GM23338 (cell line): ENCODE results near the gene ZNF526. TPM values are rescaled to one million over a fixed set of nuclear protein-coding genes. Genes with fewer than 3 reads are reported as not detected.

Experiments
- ATAC-seq: fragments of 200-7000 bp; cut with Tn5 transposase; 3 replicates; pipeline ENCODE4 v1.9.1; 2020
- DNase-seq: peaks from one replicate; pipeline ENCODE4 v3.0.0-alpha.2; 2015; ENCODE audit warnings: low spot score
- H2AFZ ChIP-seq: fragments of 200-600 bp; sonication (generic); 2 replicates; pipeline ENCODE4 v1.8.0; 2016; ENCODE audit warnings: antibody characterized with exemption, mild to moderate bottlenecking, moderate library complexity
- H3F3A ChIP-seq: fragments of 200-600 bp; sonication (generic); replicated peaks from 2 replicates; pipeline ENCODE4 v1.8.0; 2017; ENCODE audit warnings: antibody characterized with exemption, mixed run types, low read depth
- H3K27ac ChIP-seq: fragments of 200-600 bp; sonication (generic); 2 replicates; pipeline ENCODE4 v1.6.1; 2016; ENCODE audit warnings: low read depth
- H3K27me3 ChIP-seq: fragments of 200-600 bp; sonication (generic); 2 replicates; pipeline ENCODE4 v1.8.0; 2016; ENCODE audit warnings: mild to moderate bottlenecking, mixed run types, moderate library complexity; ENCODE audit not compliant: insufficient read depth
- H3K36me3 ChIP-seq: fragments of 200-600 bp; sonication (generic); 2 replicates; pipeline ENCODE4 v1.8.0; 2016; ENCODE audit warnings: mild to moderate bottlenecking; ENCODE audit not compliant: insufficient read depth
- H3K4me1 ChIP-seq: fragments of 200-600 bp; sonication (generic); 2 replicates; pipeline ENCODE4 v1.8.0; 2016; ENCODE audit warnings: mild to moderate bottlenecking, moderate library complexity; ENCODE audit not compliant: insufficient read depth
- H3K4me2 ChIP-seq: fragments of 200-600 bp; sonication (generic); 2 replicates; pipeline ENCODE4 v1.7.1; 2017; ENCODE audit warnings: mixed run types
- H3K4me3 ChIP-seq: fragments of 200-600 bp; sonication (generic); 2 replicates; pipeline ENCODE4 v1.6.1; 2016; ENCODE audit warnings: mixed run types
- H3K79me2 ChIP-seq: fragments of 200-600 bp; sonication (generic); replicated peaks from 2 replicates; pipeline ENCODE4 v1.8.0; 2017; ENCODE audit warnings: mild to moderate bottlenecking; ENCODE audit not compliant: insufficient read depth
- H3K9me2 ChIP-seq: fragments of 200-600 bp; sonication (generic); 2 replicates; pipeline ENCODE4 v1.8.0; 2017; ENCODE audit not compliant: insufficient read depth
- H4K20me1 ChIP-seq: fragments of 200-600 bp; sonication (generic); replicated peaks from 2 replicates; pipeline ENCODE4 v1.8.0; 2017; ENCODE audit warnings: mild to moderate bottlenecking; ENCODE audit not compliant: insufficient read depth
- H3K27ac Mint-ChIP-seq: 2 replicates; pipeline ENCODE4 v1.8.0; 2020; ENCODE audit warnings: inconsistent platforms, mild to moderate bottlenecking, moderate library complexity, mixed read lengths
- H3K27me3 Mint-ChIP-seq: 3 replicates; pipeline ENCODE4 v1.8.0; 2022; ENCODE audit warnings: low read depth, mild to moderate bottlenecking, moderate library complexity, mixed read lengths, inconsistent platforms; ENCODE audit not compliant: insufficient read depth, poor library complexity
- H3K36me3 Mint-ChIP-seq: 3 replicates; pipeline ENCODE4 v1.8.0; 2021; ENCODE audit warnings: low read depth, mild to moderate bottlenecking, inconsistent platforms, moderate library complexity, mixed read lengths
- H3K4me1 Mint-ChIP-seq: 3 replicates; pipeline ENCODE4 v1.8.0; 2020; ENCODE audit warnings: mild to moderate bottlenecking, inconsistent platforms, mixed read lengths
- H3K4me3 Mint-ChIP-seq: 3 replicates; pipeline ENCODE4 v1.8.0; 2021; ENCODE audit warnings: moderate library complexity, mild to moderate bottlenecking, inconsistent platforms, mixed read lengths
- H3K9me3 Mint-ChIP-seq: 3 replicates; pipeline ENCODE4 v1.8.0; 2020; ENCODE audit warnings: moderate library complexity, mild to moderate bottlenecking, inconsistent platforms, mixed read lengths
- CREB1 ChIP-seq: fragments of 250-450 bp; sonication (Bioruptor Pico); IDR thresholded peaks from 2 replicates; pipeline ENCODE4 v1.5.0; 2020; ENCODE audit warnings: low read depth, mild to moderate bottlenecking, moderate library complexity
- CTCF ChIP-seq, 2 experiments: fragments of 200-600 bp in 1 of 2; sonication (generic) in 1 of 2; conservative IDR thresholded peaks; 2 replicates each; pipeline versions ENCODE4 v1.5.1 to v1.6.1; 2016 to 2017; ENCODE audit warnings: antibody characterized with exemption in 2 of 2, low read depth in 2 of 2, mild to moderate bottlenecking in 2 of 2, moderate library complexity in 1 of 2
- ETS1 ChIP-seq: IDR thresholded peaks from 2 replicates; pipeline ENCODE4 v1.6.1; 2016; ENCODE audit warnings: antibody characterized with exemption
- EZH2 ChIP-seq: fragments of 200-600 bp; sonication (generic); IDR thresholded peaks from one replicate; pipeline ENCODE4 v1.8.0; 2017; ENCODE audit warnings: antibody characterized with exemption, mild to moderate bottlenecking, low read depth; ENCODE audit not compliant: unreplicated experiment
- EZH2phosphoT487 ChIP-seq: fragments of 200-600 bp; sonication (generic); IDR thresholded peaks from one replicate; pipeline ENCODE4 v1.8.1; 2018; ENCODE audit warnings: antibody characterized with exemption; ENCODE audit not compliant: unreplicated experiment
- JUNB ChIP-seq: IDR thresholded peaks from one replicate; pipeline ENCODE4 v1.6.1; 2016; ENCODE audit warnings: antibody characterized with exemption; ENCODE audit not compliant: unreplicated experiment
- NANOG ChIP-seq: IDR thresholded peaks from 2 replicates; pipeline ENCODE4 v1.6.1; 2016; ENCODE audit warnings: antibody characterized with exemption, borderline replicate concordance
- POLR2AphosphoS5 ChIP-seq: IDR thresholded peaks from 2 replicates; pipeline ENCODE4 v1.6.1; 2016; ENCODE audit warnings: antibody characterized with exemption, low read depth
- STAT1 ChIP-seq: IDR thresholded peaks from one replicate; pipeline ENCODE4 v1.6.1; 2016; ENCODE audit warnings: antibody characterized with exemption; ENCODE audit not compliant: unreplicated experiment
- ZNF114 ChIP-seq: fragments of 250-450 bp; sonication (Bioruptor Pico); IDR thresholded peaks from 2 replicates; pipeline ENCODE4 v1.5.0; 2020; ENCODE audit warnings: mild to moderate bottlenecking, moderate library complexity
- ZNF331 ChIP-seq: fragments of 250-450 bp; sonication (Bioruptor Pico); IDR thresholded peaks from 2 replicates; pipeline ENCODE4 v1.5.0; 2020; ENCODE audit warnings: low read depth, mild to moderate bottlenecking, moderate library complexity
- polyA plus RNA-seq: library from polyadenylated mRNA; unstranded; fragments of >200 nt; fragmentation: Nextera tagmentation; extraction: Ambion mirVana; gene quantifications from 2 replicates; pipeline ENCODE4 v1.2.1, GENCODE V29; 2016
- total RNA-seq: library from RNA; depleted of rRNA; stranded (reverse); fragments of >200 nt; shearing (Covaris generic); gene quantifications from 2 replicates; pipeline ENCODE4 v1.2.3, GENCODE V29; 2014
- TF ChIP-seq, protein P1 (sequence below): fragments of 250-450 bp; sonication (Bioruptor Pico); IDR thresholded peaks from 2 replicates; pipeline ENCODE4 v1.5.0; 2020; ENCODE audit warnings: mild to moderate bottlenecking, moderate library complexity
- TF ChIP-seq, protein P2 (sequence below): IDR thresholded peaks from one replicate; pipeline ENCODE4 v1.6.1; 2018; ENCODE audit warnings: antibody characterized with exemption; ENCODE audit not compliant: unreplicated experiment

The ZNF526 gene
- total and polyA plus RNA-seq, 2 experiments from 2014 or later, result 4.7 to 13.3 TPM

DNA sequence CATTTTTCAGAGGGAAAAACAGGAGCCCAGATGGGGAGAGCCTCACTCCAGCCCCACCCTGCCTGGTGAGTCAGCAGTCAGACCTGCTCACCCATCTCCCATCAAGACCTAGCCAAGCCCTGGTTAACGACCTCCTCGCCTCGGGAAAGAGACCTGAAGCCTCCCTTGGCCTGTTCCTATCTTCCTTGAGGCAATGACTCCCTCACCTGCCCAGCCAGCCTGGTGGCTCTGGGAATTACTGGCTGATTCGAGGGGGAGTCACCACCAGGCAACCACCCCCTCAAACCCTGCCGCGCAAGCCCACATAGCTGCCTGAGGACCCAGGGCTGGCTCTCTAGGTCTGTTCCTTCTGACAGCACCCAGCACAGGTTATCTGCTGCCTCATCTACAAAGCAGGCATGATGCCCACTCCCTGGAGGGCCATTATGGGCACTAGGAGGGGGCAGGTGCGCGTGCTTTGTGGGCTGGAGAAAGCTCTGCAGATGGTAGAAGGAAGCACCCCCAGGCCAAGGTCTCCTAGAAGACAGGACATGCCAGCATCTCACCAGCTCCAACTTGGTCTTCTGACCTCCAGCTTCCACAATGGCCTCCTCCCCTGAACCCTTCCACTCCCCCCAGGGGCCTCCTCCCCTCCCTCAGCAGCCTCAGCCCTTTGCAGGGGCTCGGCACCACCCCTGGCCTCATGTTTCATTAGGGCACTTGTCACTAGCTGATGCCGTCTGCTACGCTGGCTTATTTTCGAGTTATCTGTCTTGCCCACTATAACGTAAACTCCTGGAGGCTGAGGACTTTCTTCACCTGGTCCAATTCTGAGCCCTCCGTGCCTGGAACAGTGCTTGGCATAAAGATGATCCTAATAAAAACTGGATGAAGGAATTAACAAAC, 13.0 kb upstream of the ZNF526 start:
- Histone ChIP-seq H3K9me2 (no peaks in the 10 kb centered on the region), H3K27ac (no peak overlapping the region), H3K4me1 (peaks cover 13% of the 10 kb centered on the region), H3K36me3 (peaks cover 27% of the 10 kb centered on the region; the same call in 1 of the 2 replicates), H3K79me2 (peaks cover 55% of the 10 kb centered on the region), H3K27me3 (no peaks in the 10 kb centered on the region), H2AFZ (no peak overlapping the region), H3K4me2 (no peak overlapping the region), H3F3A (peaks cover 3% of the 10 kb centered on the region; the same call in 1 of the 2 replicates), H4K20me1 (peaks cover 31% of the 10 kb centered on the region), H3K4me3 (no peak overlapping the region)
- Mint-ChIP-seq H3K27me3 (peaks cover 6% of the 10 kb centered on the region), H3K27ac (no peak overlapping the region), H3K4me3 (no peak overlapping the region), H3K4me1 (peaks cover 31% of the 10 kb centered on the region), H3K36me3 (peaks cover 75% of the 10 kb centered on the region), H3K9me3 (no peaks in the 10 kb centered on the region; the same call in 2 of the 3 replicates)
- TF ChIP-seq EZH2phosphoT487 (no peak), ZNF114 (no peak), CTCF (conservative IDR thresholded peaks at IDR 0.05; ENCODE audit: low read depth in 2 of 2) (no peak), STAT1 (no peak), POLR2AphosphoS5 (no peak), NANOG (no peak), ETS1 (no peak), EZH2 (no peak), ZNF331 (CRISPR knock-in tag) (no peak), JUNB (no peak), CREB1 (CRISPR knock-in tag) (no peak)
- TF ChIP-seq, protein P1, sequence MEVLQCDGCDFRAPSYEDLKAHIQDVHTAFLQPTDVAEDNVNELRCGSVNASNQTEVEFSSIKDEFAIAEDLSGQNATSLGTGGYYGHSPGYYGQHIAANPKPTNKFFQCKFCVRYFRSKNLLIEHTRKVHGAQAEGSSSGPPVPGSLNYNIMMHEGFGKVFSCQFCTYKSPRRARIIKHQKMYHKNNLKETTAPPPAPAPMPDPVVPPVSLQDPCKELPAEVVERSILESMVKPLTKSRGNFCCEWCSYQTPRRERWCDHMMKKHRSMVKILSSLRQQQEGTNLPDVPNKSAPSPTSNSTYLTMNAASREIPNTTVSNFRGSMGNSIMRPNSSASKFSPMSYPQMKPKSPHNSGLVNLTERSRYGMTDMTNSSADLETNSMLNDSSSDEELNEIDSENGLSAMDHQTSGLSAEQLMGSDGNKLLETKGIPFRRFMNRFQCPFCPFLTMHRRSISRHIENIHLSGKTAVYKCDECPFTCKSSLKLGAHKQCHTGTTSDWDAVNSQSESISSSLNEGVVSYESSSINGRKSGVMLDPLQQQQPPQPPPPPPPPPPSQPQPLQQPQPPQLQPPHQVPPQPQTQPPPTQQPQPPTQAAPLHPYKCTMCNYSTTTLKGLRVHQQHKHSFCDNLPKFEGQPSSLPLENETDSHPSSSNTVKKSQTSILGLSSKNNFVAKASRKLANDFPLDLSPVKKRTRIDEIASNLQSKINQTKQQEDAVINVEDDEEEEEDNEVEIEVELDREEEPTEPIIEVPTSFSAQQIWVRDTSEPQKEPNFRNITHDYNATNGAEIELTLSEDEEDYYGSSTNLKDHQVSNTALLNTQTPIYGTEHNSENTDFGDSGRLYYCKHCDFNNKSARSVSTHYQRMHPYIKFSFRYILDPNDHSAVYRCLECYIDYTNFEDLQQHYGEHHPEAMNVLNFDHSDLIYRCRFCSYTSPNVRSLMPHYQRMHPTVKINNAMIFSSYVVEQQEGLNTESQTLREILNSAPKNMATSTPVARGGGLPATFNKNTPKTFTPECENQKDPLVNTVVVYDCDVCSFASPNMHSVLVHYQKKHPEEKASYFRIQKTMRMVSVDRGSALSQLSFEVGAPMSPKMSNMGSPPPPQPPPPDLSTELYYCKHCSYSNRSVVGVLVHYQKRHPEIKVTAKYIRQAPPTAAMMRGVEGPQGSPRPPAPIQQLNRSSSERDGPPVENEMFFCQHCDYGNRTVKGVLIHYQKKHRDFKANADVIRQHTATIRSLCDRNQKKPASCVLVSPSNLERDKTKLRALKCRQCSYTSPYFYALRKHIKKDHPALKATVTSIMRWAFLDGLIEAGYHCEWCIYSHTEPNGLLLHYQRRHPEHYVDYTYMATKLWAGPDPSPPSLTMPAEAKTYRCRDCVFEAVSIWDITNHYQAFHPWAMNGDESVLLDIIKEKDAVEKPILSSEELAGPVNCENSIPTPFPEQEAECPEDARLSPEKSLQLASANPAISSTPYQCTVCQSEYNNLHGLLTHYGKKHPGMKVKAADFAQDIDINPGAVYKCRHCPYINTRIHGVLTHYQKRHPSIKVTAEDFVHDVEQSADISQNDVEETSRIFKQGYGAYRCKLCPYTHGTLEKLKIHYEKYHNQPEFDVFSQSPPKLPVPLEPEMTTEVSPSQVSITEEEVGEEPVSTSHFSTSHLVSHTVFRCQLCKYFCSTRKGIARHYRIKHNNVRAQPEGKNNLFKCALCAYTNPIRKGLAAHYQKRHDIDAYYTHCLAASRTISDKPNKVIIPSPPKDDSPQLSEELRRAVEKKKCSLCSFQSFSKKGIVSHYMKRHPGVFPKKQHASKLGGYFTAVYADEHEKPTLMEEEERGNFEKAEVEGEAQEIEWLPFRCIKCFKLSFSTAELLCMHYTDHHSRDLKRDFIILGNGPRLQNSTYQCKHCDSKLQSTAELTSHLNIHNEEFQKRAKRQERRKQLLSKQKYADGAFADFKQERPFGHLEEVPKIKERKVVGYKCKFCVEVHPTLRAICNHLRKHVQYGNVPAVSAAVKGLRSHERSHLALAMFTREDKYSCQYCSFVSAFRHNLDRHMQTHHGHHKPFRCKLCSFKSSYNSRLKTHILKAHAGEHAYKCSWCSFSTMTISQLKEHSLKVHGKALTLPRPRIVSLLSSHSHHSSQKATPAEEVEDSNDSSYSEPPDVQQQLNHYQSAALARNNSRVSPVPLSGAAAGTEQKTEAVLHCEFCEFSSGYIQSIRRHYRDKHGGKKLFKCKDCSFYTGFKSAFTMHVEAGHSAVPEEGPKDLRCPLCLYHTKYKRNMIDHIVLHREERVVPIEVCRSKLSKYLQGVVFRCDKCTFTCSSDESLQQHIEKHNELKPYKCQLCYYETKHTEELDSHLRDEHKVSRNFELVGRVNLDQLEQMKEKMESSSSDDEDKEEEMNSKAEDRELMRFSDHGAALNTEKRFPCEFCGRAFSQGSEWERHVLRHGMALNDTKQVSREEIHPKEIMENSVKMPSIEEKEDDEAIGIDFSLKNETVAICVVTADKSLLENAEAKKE (CRISPR knock-in tag), result no peak
- TF ChIP-seq, protein P2, sequence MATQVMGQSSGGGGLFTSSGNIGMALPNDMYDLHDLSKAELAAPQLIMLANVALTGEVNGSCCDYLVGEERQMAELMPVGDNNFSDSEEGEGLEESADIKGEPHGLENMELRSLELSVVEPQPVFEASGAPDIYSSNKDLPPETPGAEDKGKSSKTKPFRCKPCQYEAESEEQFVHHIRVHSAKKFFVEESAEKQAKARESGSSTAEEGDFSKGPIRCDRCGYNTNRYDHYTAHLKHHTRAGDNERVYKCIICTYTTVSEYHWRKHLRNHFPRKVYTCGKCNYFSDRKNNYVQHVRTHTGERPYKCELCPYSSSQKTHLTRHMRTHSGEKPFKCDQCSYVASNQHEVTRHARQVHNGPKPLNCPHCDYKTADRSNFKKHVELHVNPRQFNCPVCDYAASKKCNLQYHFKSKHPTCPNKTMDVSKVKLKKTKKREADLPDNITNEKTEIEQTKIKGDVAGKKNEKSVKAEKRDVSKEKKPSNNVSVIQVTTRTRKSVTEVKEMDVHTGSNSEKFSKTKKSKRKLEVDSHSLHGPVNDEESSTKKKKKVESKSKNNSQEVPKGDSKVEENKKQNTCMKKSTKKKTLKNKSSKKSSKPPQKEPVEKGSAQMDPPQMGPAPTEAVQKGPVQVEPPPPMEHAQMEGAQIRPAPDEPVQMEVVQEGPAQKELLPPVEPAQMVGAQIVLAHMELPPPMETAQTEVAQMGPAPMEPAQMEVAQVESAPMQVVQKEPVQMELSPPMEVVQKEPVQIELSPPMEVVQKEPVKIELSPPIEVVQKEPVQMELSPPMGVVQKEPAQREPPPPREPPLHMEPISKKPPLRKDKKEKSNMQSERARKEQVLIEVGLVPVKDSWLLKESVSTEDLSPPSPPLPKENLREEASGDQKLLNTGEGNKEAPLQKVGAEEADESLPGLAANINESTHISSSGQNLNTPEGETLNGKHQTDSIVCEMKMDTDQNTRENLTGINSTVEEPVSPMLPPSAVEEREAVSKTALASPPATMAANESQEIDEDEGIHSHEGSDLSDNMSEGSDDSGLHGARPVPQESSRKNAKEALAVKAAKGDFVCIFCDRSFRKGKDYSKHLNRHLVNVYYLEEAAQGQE, result no peak
- no peak for ATAC-seq
- no peak for DNase-seq
